HS-5 (cell line): ENCODE measurements around the gene FIGLA.

Experiments
- DNase-seq: peaks from one replicate; pipeline ENCODE4 v3.0.0-alpha.2; 2012; ENCODE audit warnings: low read depth

Gene FIGLA

GRCh38 chr2:70775141-70775540, 15.3 kb downstream of the FIGLA start:
- no peak for DNase-seq

- DNase-seq = no peak
Measured at GRCh38 chr2:70772486-70773155, 17.8 kb downstream of the FIGLA start.

- no peak for DNase-seq
Measured at GRCh38 chr2:70771446-70771845, 19.0 kb downstream of the FIGLA start.

- DNase-seq = no peak
Measured at GRCh38 chr2:70769450-70769849, 21.0 kb downstream of the FIGLA start.

GRCh38 chr2:70768590-70769085, 21.8 kb downstream of the FIGLA start:
- no peak for DNase-seq

GRCh38 chr2:70767699-70768589, 22.5 kb downstream of the FIGLA start, which contains the start of gene ADD2:
TSS of gene ADD2 (minus strand) at chr2:70768200. CDS start at chr2:70706408, 61,792 bp downstream.
- no peak for DNase-seq

- DNase-seq = no peak
Measured at GRCh38 chr2:70767079-70767698, 23.3 kb downstream of the FIGLA start.

- no peak for DNase-seq
Measured at GRCh38 chr2:70766357-70767078, 23.9 kb downstream of the FIGLA start.

- no peak for DNase-seq
Measured at GRCh38 chr2:70765507-70765906, 24.9 kb downstream of the FIGLA start.

GRCh38 chr2:70759446-70759845, 31.0 kb downstream of the FIGLA start:
- no peak for DNase-seq

- no peak for DNase-seq
Measured at GRCh38 chr2:70757966-70758365, 32.5 kb downstream of the FIGLA start.

GRCh38 chr2:70757360-70757759, 33.1 kb downstream of the FIGLA start:
- no peak for DNase-seq

GRCh38 chr2:70756128-70756527, 34.3 kb downstream of the FIGLA start:
- no peak for DNase-seq

- DNase-seq = no peak
Measured at GRCh38 chr2:70753902-70754301, 36.5 kb downstream of the FIGLA start.

- no peak for DNase-seq
Measured at GRCh38 chr2:70753031-70753430, 37.4 kb downstream of the FIGLA start.

GRCh38 chr2:70752396-70752795, 38.0 kb downstream of the FIGLA start:
- no peak for DNase-seq

GRCh38 chr2:70751881-70752280, 38.6 kb downstream of the FIGLA start:
- no peak for DNase-seq

GRCh38 chr2:70750320-70750719, 40.1 kb downstream of the FIGLA start:
- DNase-seq = no peak

- no peak for DNase-seq
Measured at GRCh38 chr2:70748002-70748784, 42.2 kb downstream of the FIGLA start.

- DNase-seq = no peak
Measured at GRCh38 chr2:70747284-70747683, 43.2 kb downstream of the FIGLA start.
